ENCODE results near the gene PTPRJ.

DNA sequence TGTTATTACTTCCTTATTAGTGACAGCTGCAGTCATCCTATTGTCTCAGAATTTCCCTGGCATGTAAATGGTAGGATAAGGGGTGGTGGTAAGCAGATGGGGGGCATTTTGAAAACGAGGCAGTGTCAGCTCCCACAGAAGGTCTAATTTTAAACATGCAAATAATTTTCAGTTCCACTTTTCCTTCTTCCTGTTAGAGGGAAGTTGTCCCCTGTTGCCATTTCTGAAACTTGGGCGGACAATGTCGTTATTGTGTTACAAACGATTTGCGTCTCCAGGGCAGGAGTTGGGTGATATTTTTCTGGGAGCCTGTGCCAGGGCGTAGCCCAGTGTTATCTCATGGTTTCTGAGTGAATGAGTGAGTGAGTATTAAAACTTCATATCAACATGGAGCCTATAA, 7.4 kb downstream of the PTPRJ start:
- TF ChIP-seq CTCF (IDR thresholded peaks at IDR 0.05) (no peak), EZH2 (IDR thresholded peaks at IDR 0.05; ENCODE audit: borderline replicate concordance, insufficient read depth, low read depth, low read length, poor library complexity, severe bottlenecking) (no peak)
